GM23338 (cell line): ENCODE data around the gene SLC29A2. TPM values are rescaled to one million over a fixed set of nuclear protein-coding genes. Genes with fewer than 3 reads are reported as not detected.

Source experiments
- ATAC-seq: fragments of 200-7000 bp; cut with Tn5 transposase; 3 replicates; pipeline ENCODE4 v1.9.1; 2020
- DNase-seq: peaks from one replicate; pipeline ENCODE4 v3.0.0-alpha.2; 2015; ENCODE audit warnings: low spot score
- H2AFZ ChIP-seq: fragments of 200-600 bp; sonication (generic); 2 replicates; pipeline ENCODE4 v1.8.0; 2016; ENCODE audit warnings: antibody characterized with exemption, mild to moderate bottlenecking, moderate library complexity
- H3F3A ChIP-seq: fragments of 200-600 bp; sonication (generic); replicated peaks from 2 replicates; pipeline ENCODE4 v1.8.0; 2017; ENCODE audit warnings: antibody characterized with exemption, mixed run types, low read depth
- H3K27ac ChIP-seq: fragments of 200-600 bp; sonication (generic); 2 replicates; pipeline ENCODE4 v1.6.1; 2016; ENCODE audit warnings: low read depth
- H3K27me3 ChIP-seq: fragments of 200-600 bp; sonication (generic); 2 replicates; pipeline ENCODE4 v1.8.0; 2016; ENCODE audit warnings: mild to moderate bottlenecking, mixed run types, moderate library complexity; ENCODE audit not compliant: insufficient read depth
- H3K36me3 ChIP-seq: fragments of 200-600 bp; sonication (generic); 2 replicates; pipeline ENCODE4 v1.8.0; 2016; ENCODE audit warnings: mild to moderate bottlenecking; ENCODE audit not compliant: insufficient read depth
- H3K4me1 ChIP-seq: fragments of 200-600 bp; sonication (generic); 2 replicates; pipeline ENCODE4 v1.8.0; 2016; ENCODE audit warnings: mild to moderate bottlenecking, moderate library complexity; ENCODE audit not compliant: insufficient read depth
- H3K4me2 ChIP-seq: fragments of 200-600 bp; sonication (generic); 2 replicates; pipeline ENCODE4 v1.7.1; 2017; ENCODE audit warnings: mixed run types
- H3K4me3 ChIP-seq: fragments of 200-600 bp; sonication (generic); 2 replicates; pipeline ENCODE4 v1.6.1; 2016; ENCODE audit warnings: mixed run types
- H3K79me2 ChIP-seq: fragments of 200-600 bp; sonication (generic); replicated peaks from 2 replicates; pipeline ENCODE4 v1.8.0; 2017; ENCODE audit warnings: mild to moderate bottlenecking; ENCODE audit not compliant: insufficient read depth
- H3K9me2 ChIP-seq: fragments of 200-600 bp; sonication (generic); 2 replicates; pipeline ENCODE4 v1.8.0; 2017; ENCODE audit not compliant: insufficient read depth
- H4K20me1 ChIP-seq: fragments of 200-600 bp; sonication (generic); replicated peaks from 2 replicates; pipeline ENCODE4 v1.8.0; 2017; ENCODE audit warnings: mild to moderate bottlenecking; ENCODE audit not compliant: insufficient read depth
- H3K27ac Mint-ChIP-seq: 2 replicates; pipeline ENCODE4 v1.8.0; 2020; ENCODE audit warnings: inconsistent platforms, mild to moderate bottlenecking, moderate library complexity, mixed read lengths
- H3K27me3 Mint-ChIP-seq: 3 replicates; pipeline ENCODE4 v1.8.0; 2022; ENCODE audit warnings: low read depth, mild to moderate bottlenecking, moderate library complexity, mixed read lengths, inconsistent platforms; ENCODE audit not compliant: insufficient read depth, poor library complexity
- H3K36me3 Mint-ChIP-seq: 3 replicates; pipeline ENCODE4 v1.8.0; 2021; ENCODE audit warnings: low read depth, mild to moderate bottlenecking, inconsistent platforms, moderate library complexity, mixed read lengths
- H3K4me1 Mint-ChIP-seq: 3 replicates; pipeline ENCODE4 v1.8.0; 2020; ENCODE audit warnings: mild to moderate bottlenecking, inconsistent platforms, mixed read lengths
- H3K4me3 Mint-ChIP-seq: 3 replicates; pipeline ENCODE4 v1.8.0; 2021; ENCODE audit warnings: moderate library complexity, mild to moderate bottlenecking, inconsistent platforms, mixed read lengths
- H3K9me3 Mint-ChIP-seq: 3 replicates; pipeline ENCODE4 v1.8.0; 2020; ENCODE audit warnings: moderate library complexity, mild to moderate bottlenecking, inconsistent platforms, mixed read lengths
- CREB1 ChIP-seq: fragments of 250-450 bp; sonication (Bioruptor Pico); IDR thresholded peaks from 2 replicates; pipeline ENCODE4 v1.5.0; 2020; ENCODE audit warnings: low read depth, mild to moderate bottlenecking, moderate library complexity
- CTCF ChIP-seq, 2 experiments: fragments of 200-600 bp in 1 of 2; sonication (generic) in 1 of 2; conservative IDR thresholded peaks; 2 replicates each; pipeline versions ENCODE4 v1.5.1 to v1.6.1; 2016 to 2017; ENCODE audit warnings: antibody characterized with exemption in 2 of 2, low read depth in 2 of 2, mild to moderate bottlenecking in 2 of 2, moderate library complexity in 1 of 2
- ETS1 ChIP-seq: IDR thresholded peaks from 2 replicates; pipeline ENCODE4 v1.6.1; 2016; ENCODE audit warnings: antibody characterized with exemption
- EZH2 ChIP-seq: fragments of 200-600 bp; sonication (generic); IDR thresholded peaks from one replicate; pipeline ENCODE4 v1.8.0; 2017; ENCODE audit warnings: antibody characterized with exemption, mild to moderate bottlenecking, low read depth; ENCODE audit not compliant: unreplicated experiment
- EZH2phosphoT487 ChIP-seq: fragments of 200-600 bp; sonication (generic); IDR thresholded peaks from one replicate; pipeline ENCODE4 v1.8.1; 2018; ENCODE audit warnings: antibody characterized with exemption; ENCODE audit not compliant: unreplicated experiment
- JUNB ChIP-seq: IDR thresholded peaks from one replicate; pipeline ENCODE4 v1.6.1; 2016; ENCODE audit warnings: antibody characterized with exemption; ENCODE audit not compliant: unreplicated experiment
- NANOG ChIP-seq: IDR thresholded peaks from 2 replicates; pipeline ENCODE4 v1.6.1; 2016; ENCODE audit warnings: antibody characterized with exemption, borderline replicate concordance
- POLR2AphosphoS5 ChIP-seq: IDR thresholded peaks from 2 replicates; pipeline ENCODE4 v1.6.1; 2016; ENCODE audit warnings: antibody characterized with exemption, low read depth
- STAT1 ChIP-seq: IDR thresholded peaks from one replicate; pipeline ENCODE4 v1.6.1; 2016; ENCODE audit warnings: antibody characterized with exemption; ENCODE audit not compliant: unreplicated experiment
- ZNF114 ChIP-seq: fragments of 250-450 bp; sonication (Bioruptor Pico); IDR thresholded peaks from 2 replicates; pipeline ENCODE4 v1.5.0; 2020; ENCODE audit warnings: mild to moderate bottlenecking, moderate library complexity
- ZNF331 ChIP-seq: fragments of 250-450 bp; sonication (Bioruptor Pico); IDR thresholded peaks from 2 replicates; pipeline ENCODE4 v1.5.0; 2020; ENCODE audit warnings: low read depth, mild to moderate bottlenecking, moderate library complexity
- polyA plus RNA-seq: library from polyadenylated mRNA; unstranded; fragments of >200 nt; fragmentation: Nextera tagmentation; extraction: Ambion mirVana; gene quantifications from 2 replicates; pipeline ENCODE4 v1.2.1, GENCODE V29; 2016
- total RNA-seq: library from RNA; depleted of rRNA; stranded (reverse); fragments of >200 nt; shearing (Covaris generic); gene quantifications from 2 replicates; pipeline ENCODE4 v1.2.3, GENCODE V29; 2014
- TF ChIP-seq, protein P1 (sequence below): fragments of 250-450 bp; sonication (Bioruptor Pico); IDR thresholded peaks from 2 replicates; pipeline ENCODE4 v1.5.0; 2020; ENCODE audit warnings: mild to moderate bottlenecking, moderate library complexity
- TF ChIP-seq, protein P2 (sequence below): IDR thresholded peaks from one replicate; pipeline ENCODE4 v1.6.1; 2018; ENCODE audit warnings: antibody characterized with exemption; ENCODE audit not compliant: unreplicated experiment

SLC29A2 gene
- total and polyA plus RNA-seq, 2 experiments from 2014 or later = 26.0 to 31.1 TPM

DNA sequence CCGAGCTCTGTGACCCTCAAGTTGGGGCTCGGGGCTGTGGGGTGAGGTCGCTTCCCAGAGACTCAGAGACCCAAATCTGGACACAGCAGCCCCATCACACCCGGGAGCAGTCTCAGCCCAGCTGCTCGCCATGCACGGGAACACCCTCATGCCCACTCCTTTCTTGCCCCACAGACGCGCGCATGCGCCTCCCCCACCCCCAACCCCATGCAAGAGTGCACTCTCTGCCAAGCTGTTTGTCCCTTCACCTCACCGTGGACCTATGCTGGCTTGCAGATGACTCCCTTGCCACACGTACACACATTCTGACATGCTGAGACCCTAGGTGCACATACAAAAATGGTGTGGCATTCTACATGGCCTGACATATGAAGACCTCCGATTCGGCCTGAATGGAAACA lies 54.2 kb downstream of the SLC29A2 start:
- peak overlapping the region; percentile 76; the same call in 1 of the 2 replicates for H2AFZ ChIP-seq

More for the DNA sequence above, 54.2 kb downstream of the SLC29A2 start:
- H3K4me1 Mint-ChIP-seq = peaks cover 32% of the 10 kb centered on the region
- Histone ChIP-seq H3K27ac (peak overlapping the region; percentile 87), H4K20me1 (no peaks in the 10 kb centered on the region), H3K9me2 (no peaks in the 10 kb centered on the region), H3K36me3 (no peaks in the 10 kb centered on the region), H3K4me3 (peak overlapping the region; percentile 41; the same call in 1 of the 2 replicates), H3K4me1 (peaks cover 23% of the 10 kb centered on the region), H3F3A (peaks cover 9% of the 10 kb centered on the region; the same call in 1 of the 2 replicates), H3K4me2 (peak overlapping the region; percentile 77), H3K27me3 (no peaks in the 10 kb centered on the region), H3K79me2 (no peaks in the 10 kb centered on the region)
- peaks cover 32% of the 10 kb centered on the region for H3K27me3 Mint-ChIP-seq
- peaks cover 22% of the 10 kb centered on the region for H3K36me3 Mint-ChIP-seq
- ATAC-seq (no peak), DNase-seq (no peak)
- H3K9me3 Mint-ChIP-seq = peaks cover 21% of the 10 kb centered on the region
- no peak for TF ChIP-seq STAT1
- no peak for TF ChIP-seq CREB1 (CRISPR knock-in tag)
- no peak for TF ChIP-seq CTCF (conservative IDR thresholded peaks at IDR 0.05; ENCODE audit: low read depth in 2 of 2)
- TF ChIP-seq, protein P1, sequence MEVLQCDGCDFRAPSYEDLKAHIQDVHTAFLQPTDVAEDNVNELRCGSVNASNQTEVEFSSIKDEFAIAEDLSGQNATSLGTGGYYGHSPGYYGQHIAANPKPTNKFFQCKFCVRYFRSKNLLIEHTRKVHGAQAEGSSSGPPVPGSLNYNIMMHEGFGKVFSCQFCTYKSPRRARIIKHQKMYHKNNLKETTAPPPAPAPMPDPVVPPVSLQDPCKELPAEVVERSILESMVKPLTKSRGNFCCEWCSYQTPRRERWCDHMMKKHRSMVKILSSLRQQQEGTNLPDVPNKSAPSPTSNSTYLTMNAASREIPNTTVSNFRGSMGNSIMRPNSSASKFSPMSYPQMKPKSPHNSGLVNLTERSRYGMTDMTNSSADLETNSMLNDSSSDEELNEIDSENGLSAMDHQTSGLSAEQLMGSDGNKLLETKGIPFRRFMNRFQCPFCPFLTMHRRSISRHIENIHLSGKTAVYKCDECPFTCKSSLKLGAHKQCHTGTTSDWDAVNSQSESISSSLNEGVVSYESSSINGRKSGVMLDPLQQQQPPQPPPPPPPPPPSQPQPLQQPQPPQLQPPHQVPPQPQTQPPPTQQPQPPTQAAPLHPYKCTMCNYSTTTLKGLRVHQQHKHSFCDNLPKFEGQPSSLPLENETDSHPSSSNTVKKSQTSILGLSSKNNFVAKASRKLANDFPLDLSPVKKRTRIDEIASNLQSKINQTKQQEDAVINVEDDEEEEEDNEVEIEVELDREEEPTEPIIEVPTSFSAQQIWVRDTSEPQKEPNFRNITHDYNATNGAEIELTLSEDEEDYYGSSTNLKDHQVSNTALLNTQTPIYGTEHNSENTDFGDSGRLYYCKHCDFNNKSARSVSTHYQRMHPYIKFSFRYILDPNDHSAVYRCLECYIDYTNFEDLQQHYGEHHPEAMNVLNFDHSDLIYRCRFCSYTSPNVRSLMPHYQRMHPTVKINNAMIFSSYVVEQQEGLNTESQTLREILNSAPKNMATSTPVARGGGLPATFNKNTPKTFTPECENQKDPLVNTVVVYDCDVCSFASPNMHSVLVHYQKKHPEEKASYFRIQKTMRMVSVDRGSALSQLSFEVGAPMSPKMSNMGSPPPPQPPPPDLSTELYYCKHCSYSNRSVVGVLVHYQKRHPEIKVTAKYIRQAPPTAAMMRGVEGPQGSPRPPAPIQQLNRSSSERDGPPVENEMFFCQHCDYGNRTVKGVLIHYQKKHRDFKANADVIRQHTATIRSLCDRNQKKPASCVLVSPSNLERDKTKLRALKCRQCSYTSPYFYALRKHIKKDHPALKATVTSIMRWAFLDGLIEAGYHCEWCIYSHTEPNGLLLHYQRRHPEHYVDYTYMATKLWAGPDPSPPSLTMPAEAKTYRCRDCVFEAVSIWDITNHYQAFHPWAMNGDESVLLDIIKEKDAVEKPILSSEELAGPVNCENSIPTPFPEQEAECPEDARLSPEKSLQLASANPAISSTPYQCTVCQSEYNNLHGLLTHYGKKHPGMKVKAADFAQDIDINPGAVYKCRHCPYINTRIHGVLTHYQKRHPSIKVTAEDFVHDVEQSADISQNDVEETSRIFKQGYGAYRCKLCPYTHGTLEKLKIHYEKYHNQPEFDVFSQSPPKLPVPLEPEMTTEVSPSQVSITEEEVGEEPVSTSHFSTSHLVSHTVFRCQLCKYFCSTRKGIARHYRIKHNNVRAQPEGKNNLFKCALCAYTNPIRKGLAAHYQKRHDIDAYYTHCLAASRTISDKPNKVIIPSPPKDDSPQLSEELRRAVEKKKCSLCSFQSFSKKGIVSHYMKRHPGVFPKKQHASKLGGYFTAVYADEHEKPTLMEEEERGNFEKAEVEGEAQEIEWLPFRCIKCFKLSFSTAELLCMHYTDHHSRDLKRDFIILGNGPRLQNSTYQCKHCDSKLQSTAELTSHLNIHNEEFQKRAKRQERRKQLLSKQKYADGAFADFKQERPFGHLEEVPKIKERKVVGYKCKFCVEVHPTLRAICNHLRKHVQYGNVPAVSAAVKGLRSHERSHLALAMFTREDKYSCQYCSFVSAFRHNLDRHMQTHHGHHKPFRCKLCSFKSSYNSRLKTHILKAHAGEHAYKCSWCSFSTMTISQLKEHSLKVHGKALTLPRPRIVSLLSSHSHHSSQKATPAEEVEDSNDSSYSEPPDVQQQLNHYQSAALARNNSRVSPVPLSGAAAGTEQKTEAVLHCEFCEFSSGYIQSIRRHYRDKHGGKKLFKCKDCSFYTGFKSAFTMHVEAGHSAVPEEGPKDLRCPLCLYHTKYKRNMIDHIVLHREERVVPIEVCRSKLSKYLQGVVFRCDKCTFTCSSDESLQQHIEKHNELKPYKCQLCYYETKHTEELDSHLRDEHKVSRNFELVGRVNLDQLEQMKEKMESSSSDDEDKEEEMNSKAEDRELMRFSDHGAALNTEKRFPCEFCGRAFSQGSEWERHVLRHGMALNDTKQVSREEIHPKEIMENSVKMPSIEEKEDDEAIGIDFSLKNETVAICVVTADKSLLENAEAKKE (CRISPR knock-in tag) = no peak
- TF ChIP-seq JUNB = no peak
- TF ChIP-seq ZNF114 (CRISPR knock-in tag) = no peak
- no peak for TF ChIP-seq EZH2
- TF ChIP-seq ZNF331 = no peak
- no peak for TF ChIP-seq NANOG
- no peak for TF ChIP-seq EZH2phosphoT487
- TF ChIP-seq ETS1 = no peak
- TF ChIP-seq, protein P2, sequence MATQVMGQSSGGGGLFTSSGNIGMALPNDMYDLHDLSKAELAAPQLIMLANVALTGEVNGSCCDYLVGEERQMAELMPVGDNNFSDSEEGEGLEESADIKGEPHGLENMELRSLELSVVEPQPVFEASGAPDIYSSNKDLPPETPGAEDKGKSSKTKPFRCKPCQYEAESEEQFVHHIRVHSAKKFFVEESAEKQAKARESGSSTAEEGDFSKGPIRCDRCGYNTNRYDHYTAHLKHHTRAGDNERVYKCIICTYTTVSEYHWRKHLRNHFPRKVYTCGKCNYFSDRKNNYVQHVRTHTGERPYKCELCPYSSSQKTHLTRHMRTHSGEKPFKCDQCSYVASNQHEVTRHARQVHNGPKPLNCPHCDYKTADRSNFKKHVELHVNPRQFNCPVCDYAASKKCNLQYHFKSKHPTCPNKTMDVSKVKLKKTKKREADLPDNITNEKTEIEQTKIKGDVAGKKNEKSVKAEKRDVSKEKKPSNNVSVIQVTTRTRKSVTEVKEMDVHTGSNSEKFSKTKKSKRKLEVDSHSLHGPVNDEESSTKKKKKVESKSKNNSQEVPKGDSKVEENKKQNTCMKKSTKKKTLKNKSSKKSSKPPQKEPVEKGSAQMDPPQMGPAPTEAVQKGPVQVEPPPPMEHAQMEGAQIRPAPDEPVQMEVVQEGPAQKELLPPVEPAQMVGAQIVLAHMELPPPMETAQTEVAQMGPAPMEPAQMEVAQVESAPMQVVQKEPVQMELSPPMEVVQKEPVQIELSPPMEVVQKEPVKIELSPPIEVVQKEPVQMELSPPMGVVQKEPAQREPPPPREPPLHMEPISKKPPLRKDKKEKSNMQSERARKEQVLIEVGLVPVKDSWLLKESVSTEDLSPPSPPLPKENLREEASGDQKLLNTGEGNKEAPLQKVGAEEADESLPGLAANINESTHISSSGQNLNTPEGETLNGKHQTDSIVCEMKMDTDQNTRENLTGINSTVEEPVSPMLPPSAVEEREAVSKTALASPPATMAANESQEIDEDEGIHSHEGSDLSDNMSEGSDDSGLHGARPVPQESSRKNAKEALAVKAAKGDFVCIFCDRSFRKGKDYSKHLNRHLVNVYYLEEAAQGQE = no peak
- TF ChIP-seq POLR2AphosphoS5 = no peak; the same call in 1 of the 2 replicates
- peak overlapping the region; percentile 90 for H3K27ac Mint-ChIP-seq
- peak overlapping the region; percentile 42 for H3K4me3 Mint-ChIP-seq
